HepG2 (cell line): ENCODE data around the gene IFI30. TPM values are rescaled to one million over a fixed set of nuclear protein-coding genes. Genes with fewer than 3 reads are reported as not detected.
A peak's percentile ranks its signal among the peaks of the same experiment; 100 is the strongest.

Source experiments
- ATF5 ChIP-seq: sonication (generic); formaldehyde crosslinking; IDR thresholded peaks from 2 replicates; pipeline ENCODE4 v1.4.0; 2020; ENCODE audit warnings: mild to moderate bottlenecking, low read depth, missing genetic modification reagents
- BCL3 ChIP-seq: sonication (generic); formaldehyde crosslinking; IDR thresholded peaks from 2 replicates; pipeline ENCODE4 v1.5.1; 2020; ENCODE audit warnings: mild to moderate bottlenecking, missing genetic modification reagents, moderate library complexity
- CTCF ChIP-seq: sonication (generic); formaldehyde crosslinking; IDR thresholded peaks from 2 replicates; pipeline ENCODE4 v1.5.0; 2020; ENCODE audit warnings: mild to moderate bottlenecking, missing genetic modification reagents, moderate library complexity
- ERF ChIP-seq: IDR thresholded peaks from 2 replicates; pipeline ENCODE4 v1.6.1; 2018; ENCODE audit warnings: missing biosample characterization, missing genetic modification reagents
- FOXK1 ChIP-seq: sonication (generic); formaldehyde crosslinking; IDR thresholded peaks from 2 replicates; pipeline ENCODE4 v1.4.0; 2020; ENCODE audit warnings: low read depth, missing genetic modification reagents, borderline replicate concordance
- HHEX ChIP-seq: IDR thresholded peaks from 2 replicates; pipeline ENCODE4 v1.6.1; 2016; ENCODE audit warnings: control low read depth
- HNRNPK ChIP-seq: fragments of 200-400 bp; formaldehyde crosslinking; IDR thresholded peaks from 2 replicates; pipeline ENCODE4 v1.6.1; 2018; ENCODE audit warnings: low read length, low read depth, moderate library complexity, mild to moderate bottlenecking; ENCODE audit not compliant: poor library complexity, severe bottlenecking
- MTF2 ChIP-seq: sonication (generic); formaldehyde crosslinking; IDR thresholded peaks from 2 replicates; pipeline ENCODE4 v1.5.0; 2020; ENCODE audit warnings: missing genetic modification reagents, borderline replicate concordance
- PLRG1 ChIP-seq: fragments of 450-650 bp; conservative IDR thresholded peaks from 2 replicates; pipeline ENCODE4 v1.6.1; 2016
- REL ChIP-seq: sonication (generic); formaldehyde crosslinking; conservative IDR thresholded peaks from 2 replicates; pipeline ENCODE4 v1.8.0; 2022; ENCODE audit warnings: mild to moderate bottlenecking, missing genetic modification reagents, moderate library complexity
- REXO4 ChIP-seq: sonication (generic); formaldehyde crosslinking; IDR thresholded peaks from 2 replicates; pipeline ENCODE4 v1.8.0; 2022; ENCODE audit warnings: missing genetic modification reagents, mild to moderate bottlenecking, borderline replicate concordance
- SALL1 ChIP-seq: sonication (generic); formaldehyde crosslinking; IDR thresholded peaks from 2 replicates; pipeline ENCODE4 v1.8.0; 2022; ENCODE audit warnings: mild to moderate bottlenecking, missing genetic modification reagents
- SP4 ChIP-seq: sonication (generic); formaldehyde crosslinking; IDR thresholded peaks from 2 replicates; pipeline ENCODE4 v1.8.1; 2023; ENCODE audit warnings: mild to moderate bottlenecking, missing genetic modification reagents
- TEF ChIP-seq: sonication (generic); formaldehyde crosslinking; IDR thresholded peaks from 2 replicates; pipeline ENCODE4 v1.5.0; 2020; ENCODE audit warnings: missing genetic modification reagents
- ZBTB33 ChIP-seq: sonication (generic); formaldehyde crosslinking; IDR thresholded peaks from 2 replicates; pipeline ENCODE4 v1.4.0; 2020; ENCODE audit warnings: missing genetic modification reagents
- ZFP41 ChIP-seq: sonication (generic); formaldehyde crosslinking; IDR thresholded peaks from 2 replicates; pipeline ENCODE4 v1.4.0; 2020; ENCODE audit warnings: mild to moderate bottlenecking, missing genetic modification reagents, borderline replicate concordance
- ZKSCAN8 ChIP-seq: IDR thresholded peaks from 2 replicates; pipeline ENCODE4 v1.6.1; 2016; ENCODE audit warnings: borderline replicate concordance, missing genetic modification reagents, missing compliant biosample characterization
- ZNF253 ChIP-seq: sonication (generic); formaldehyde crosslinking; IDR thresholded peaks from 2 replicates; pipeline ENCODE4 v1.8.0; 2022; ENCODE audit warnings: mild to moderate bottlenecking, missing genetic modification reagents, borderline replicate concordance
- ZNF44 ChIP-seq: sonication (generic); formaldehyde crosslinking; IDR thresholded peaks from 2 replicates; pipeline ENCODE4 v1.5.1; 2020; ENCODE audit warnings: mild to moderate bottlenecking, missing genetic modification reagents
- ZNF563 ChIP-seq: sonication (generic); formaldehyde crosslinking; IDR thresholded peaks from 2 replicates; pipeline ENCODE4 v1.8.0; 2022; ENCODE audit warnings: mild to moderate bottlenecking, moderate library complexity, missing genetic modification reagents
- ZNF709 ChIP-seq: sonication (generic); formaldehyde crosslinking; IDR thresholded peaks from 2 replicates; pipeline ENCODE4 v1.5.0; 2020; ENCODE audit warnings: mild to moderate bottlenecking, missing genetic modification reagents
- ZNF782 ChIP-seq: sonication (generic); formaldehyde crosslinking; IDR thresholded peaks from 2 replicates; pipeline ENCODE4 v1.4.0; 2020; ENCODE audit warnings: missing genetic modification reagents, mild to moderate bottlenecking, borderline replicate concordance
- ZNF878 ChIP-seq: sonication (generic); formaldehyde crosslinking; IDR thresholded peaks from 2 replicates; pipeline ENCODE4 v1.8.1; 2023; ENCODE audit warnings: mild to moderate bottlenecking, missing genetic modification reagents, moderate library complexity
- polyA plus RNA-seq, 8 experiments: library from polyadenylated mRNA; depleted of rRNA in 3 of 8; stranded (reverse) in 7 of 8; unstranded in 1 of 8; fragments of >200 nt; fragmentation: Illumina TruSeq in 4 of 8; extraction: Trizol in 4 of 8; gene quantifications; 2 replicates each; pipeline versions ENCODE4 v1.2.1 to v1.2.3, GENCODE V29; 2011 to 2016; ENCODE audit warnings: low read depth in 4 of 8, missing spikeins in 1 of 8, mixed read lengths in 1 of 8; ENCODE audit not compliant: insufficient read depth in 1 of 8
- total RNA-seq, 5 experiments: library from RNA; depleted of rRNA; stranded (reverse); fragments of >200 nt; fragmentation: Illumina TruSeq; extraction: Trizol; gene quantifications; 2 replicates each; pipeline ENCODE4 v1.2.3, GENCODE V29; 2016; ENCODE audit warnings: low read depth in 1 of 5

Gene IFI30
- total and polyA plus RNA-seq, 2 of the 13 experiments (the other 11 are each of a cell fraction or from before 2014, with no cell fraction given), result 25.0 to 79.4 TPM

GRCh38 chr19:18160971-18161635, 12.5 kb upstream of the IFI30 start (continued):
- TF ChIP-seq ZFP41 (CRISPR knock-in tag) (no peak), HHEX (no peak), REXO4 (no peak), ZNF878 (CRISPR knock-in tag) (no peak), FOXK1 (CRISPR knock-in tag) (no peak), PLRG1 (no peak), ZNF782 (CRISPR knock-in tag) (no peak), REL (CRISPR knock-in tag) (no peak), ZNF709 (no peak), ZBTB33 (peak; percentile 87), ZNF563 (CRISPR knock-in tag) (no peak), TEF (no peak), MTF2 (CRISPR knock-in tag) (no peak), ZNF253 (no peak), ZKSCAN8 (CRISPR knock-in tag) (no peak), HNRNPK (peak; percentile 31), ZNF44 (CRISPR knock-in tag) (no peak), CTCF (CRISPR knock-in tag) (peak; percentile 59; the same call in 1 of the 2 replicates), ATF5 (CRISPR knock-in tag) (no peak), SP4 (CRISPR knock-in tag) (peak; percentile 43; the same call in 1 of the 2 replicates), ERF (0 out of 2 replicates have a peak, but pooled peaks have one; percentile 24), SALL1 (CRISPR knock-in tag) (no peak), BCL3 (CRISPR knock-in tag) (no peak)
